Progenitor cell of endocrine pancreas (in vitro differentiated cells): Measurements from ENCODE around the gene KHDRBS2. TPM values are rescaled to one million over a fixed set of nuclear protein-coding genes. Genes with fewer than 3 reads are reported as not detected.

ENCODE experiments used
- DNase-seq: peaks from one replicate; pipeline ENCODE4 v3.0.0; 2021; ENCODE audit warnings: low spot score; ENCODE audit not compliant: unreplicated experiment
- H3K27ac Mint-ChIP-seq: 2 replicates; pipeline ENCODE4 v1.8.0; 2021; ENCODE audit warnings: mild to moderate bottlenecking, moderate library complexity, mixed read lengths
- H3K27me3 Mint-ChIP-seq: 2 replicates; pipeline ENCODE4 v1.8.0; 2021; ENCODE audit warnings: mixed read lengths
- H3K36me3 Mint-ChIP-seq: 2 replicates; pipeline ENCODE4 v1.8.0; 2022; ENCODE audit warnings: mixed read lengths; ENCODE audit not compliant: insufficient read depth
- H3K4me1 Mint-ChIP-seq: 2 replicates; pipeline ENCODE4 v1.8.0; 2021; ENCODE audit warnings: low read depth, mixed read lengths
- H3K4me3 Mint-ChIP-seq: 2 replicates; pipeline ENCODE4 v1.8.0; 2021; ENCODE audit warnings: low read depth, mild to moderate bottlenecking, moderate library complexity, mixed read lengths
- H3K9me3 Mint-ChIP-seq: 2 replicates; pipeline ENCODE4 v1.8.0; 2021; ENCODE audit warnings: low read depth, mixed read lengths
- total RNA-seq: library from RNA; stranded (reverse); gene quantifications from 2 replicates; pipeline ENCODE4 v1.2.1, GENCODE V29; 2021
- TF ChIP-seq, protein P1 (sequence below): fragments of 200-600 bp; sonication (generic); IDR thresholded peaks from one replicate; pipeline ENCODE4 v1.5.0; 2021; ENCODE audit warnings: antibody characterized with exemption, mild to moderate bottlenecking; ENCODE audit not compliant: unreplicated experiment

KHDRBS2 gene
- total RNA-seq, 1 donor from 2014 or later, result 9.7 TPM

DNA sequence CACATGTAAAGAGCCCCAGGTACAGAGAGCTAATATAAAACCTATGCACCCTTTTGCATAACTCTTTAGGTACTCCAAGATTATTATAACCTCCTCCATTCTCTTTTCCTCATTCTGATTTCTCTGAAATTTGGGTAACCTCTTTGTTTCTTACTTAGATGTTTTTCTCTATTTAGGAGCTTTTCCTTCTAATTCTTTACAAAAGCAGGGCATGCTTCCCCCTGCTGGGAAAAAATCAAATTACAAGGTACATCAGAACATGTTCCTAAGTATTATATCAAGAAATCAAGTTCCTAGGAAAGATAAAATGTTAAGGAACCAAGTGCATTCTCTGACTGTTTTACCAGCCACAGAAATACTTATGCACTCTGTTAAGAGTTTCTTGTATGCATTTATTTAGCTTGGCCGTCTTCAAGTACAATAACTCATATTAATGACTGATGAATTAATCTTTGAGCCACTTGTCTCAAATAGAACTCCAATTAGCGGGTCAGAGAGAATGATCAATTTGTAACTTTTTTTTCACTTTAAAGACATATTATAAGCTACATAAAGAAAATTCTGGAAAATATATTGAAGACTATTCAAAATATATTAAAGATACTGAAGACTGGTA is 2.1 kb downstream of the KHDRBS2 start:
- Mint-ChIP-seq H3K27me3 (no peaks in the 10 kb centered on the region), H3K4me1 (peaks cover 34% of the 10 kb centered on the region), H3K4me3 (peak overlapping the region; percentile 63), H3K9me3 (no peaks in the 10 kb centered on the region), H3K36me3 (no peaks in the 10 kb centered on the region), H3K27ac (no peak overlapping the region)
- peak; percentile 9 for DNase-seq
- TF ChIP-seq, protein P1, sequence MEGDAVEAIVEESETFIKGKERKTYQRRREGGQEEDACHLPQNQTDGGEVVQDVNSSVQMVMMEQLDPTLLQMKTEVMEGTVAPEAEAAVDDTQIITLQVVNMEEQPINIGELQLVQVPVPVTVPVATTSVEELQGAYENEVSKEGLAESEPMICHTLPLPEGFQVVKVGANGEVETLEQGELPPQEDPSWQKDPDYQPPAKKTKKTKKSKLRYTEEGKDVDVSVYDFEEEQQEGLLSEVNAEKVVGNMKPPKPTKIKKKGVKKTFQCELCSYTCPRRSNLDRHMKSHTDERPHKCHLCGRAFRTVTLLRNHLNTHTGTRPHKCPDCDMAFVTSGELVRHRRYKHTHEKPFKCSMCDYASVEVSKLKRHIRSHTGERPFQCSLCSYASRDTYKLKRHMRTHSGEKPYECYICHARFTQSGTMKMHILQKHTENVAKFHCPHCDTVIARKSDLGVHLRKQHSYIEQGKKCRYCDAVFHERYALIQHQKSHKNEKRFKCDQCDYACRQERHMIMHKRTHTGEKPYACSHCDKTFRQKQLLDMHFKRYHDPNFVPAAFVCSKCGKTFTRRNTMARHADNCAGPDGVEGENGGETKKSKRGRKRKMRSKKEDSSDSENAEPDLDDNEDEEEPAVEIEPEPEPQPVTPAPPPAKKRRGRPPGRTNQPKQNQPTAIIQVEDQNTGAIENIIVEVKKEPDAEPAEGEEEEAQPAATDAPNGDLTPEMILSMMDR, result peak; percentile 84

- TF ChIP-seq, protein P1, result no peak
- Mint-ChIP-seq H3K27me3 (no peaks in the 10 kb centered on the region), H3K9me3 (no peaks in the 10 kb centered on the region), H3K27ac (no peak overlapping the region), H3K36me3 (no peaks in the 10 kb centered on the region), H3K4me3 (peak overlapping the region; percentile 63), H3K4me1 (peaks cover 34% of the 10 kb centered on the region)
- DNase-seq, result no peak
These were observed 2.7 kb downstream of the KHDRBS2 start for GRCh38 chr6:62283365-62283764.

DNA sequence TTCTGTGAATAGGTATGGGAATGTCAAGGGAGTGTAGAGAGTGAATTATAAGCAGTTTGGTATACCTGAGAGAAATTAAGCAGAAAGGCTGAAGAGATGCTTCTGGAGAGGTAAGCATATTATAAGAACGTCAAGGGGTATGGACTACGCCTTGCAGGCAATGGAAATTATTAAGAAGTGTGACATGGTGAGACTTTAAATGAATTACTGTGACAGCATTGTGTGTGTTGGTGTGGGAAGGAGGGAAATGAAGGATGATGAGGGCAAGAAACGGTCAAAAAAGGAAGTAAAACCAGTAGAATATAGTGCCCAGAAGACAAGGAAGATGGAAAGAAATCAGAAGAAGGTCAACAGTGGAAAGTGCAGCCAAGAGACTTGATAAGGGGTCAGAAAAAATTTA is 5.9 kb downstream of the KHDRBS2 start:
- Mint-ChIP-seq H3K4me3 (no peak overlapping the region), H3K4me1 (peaks cover 15% of the 10 kb centered on the region), H3K27ac (no peak overlapping the region), H3K9me3 (no peaks in the 10 kb centered on the region), H3K27me3 (no peaks in the 10 kb centered on the region), H3K36me3 (no peaks in the 10 kb centered on the region)
- no peak for DNase-seq
- TF ChIP-seq, protein P1, result no peak

GRCh38 chr6:62272114-62272513 is 13.9 kb downstream of the KHDRBS2 start:
- Mint-ChIP-seq H3K27ac (no peak overlapping the region), H3K4me3 (no peak overlapping the region), H3K36me3 (no peaks in the 10 kb centered on the region), H3K27me3 (no peaks in the 10 kb centered on the region), H3K9me3 (no peaks in the 10 kb centered on the region), H3K4me1 (no peaks in the 10 kb centered on the region)
- DNase-seq, result no peak
- TF ChIP-seq, protein P1, result no peak

DNA sequence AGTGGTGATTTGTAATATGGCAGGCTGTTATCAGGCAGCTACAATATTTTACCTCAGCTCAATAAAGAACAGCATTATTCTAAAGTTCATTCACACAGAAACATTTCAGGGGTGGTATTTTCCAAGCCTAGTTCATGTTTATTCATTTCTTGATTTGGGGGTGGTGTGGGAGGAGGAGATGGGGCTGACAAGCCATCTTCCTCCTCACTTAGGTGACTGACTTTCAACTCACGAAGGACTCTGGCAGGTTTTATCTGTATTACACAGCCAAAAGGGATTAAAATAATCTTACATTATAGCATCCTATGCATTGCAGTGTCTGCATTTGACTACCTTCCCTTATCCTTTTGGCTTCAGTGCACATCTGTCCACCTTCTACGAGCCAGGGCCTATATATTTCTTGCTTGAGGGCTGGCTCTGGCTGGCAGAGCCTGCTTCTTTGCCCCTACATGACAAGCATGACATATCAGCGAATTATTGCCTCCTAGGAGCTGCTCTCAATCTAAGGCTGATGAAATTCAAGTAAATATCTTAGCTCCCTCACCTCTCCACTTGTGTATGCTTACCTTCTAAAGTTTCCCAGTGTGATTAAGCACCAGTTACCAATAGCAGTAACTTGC is 20.0 kb downstream of the KHDRBS2 start:
- H3K27ac Mint-ChIP-seq, result peak overlapping the region; percentile 66
- TF ChIP-seq, protein P1, result no peak
- no peaks in the 10 kb centered on the region for H3K36me3 Mint-ChIP-seq
- DNase-seq, result no peak
- no peaks in the 10 kb centered on the region for H3K9me3 Mint-ChIP-seq
- H3K27me3 Mint-ChIP-seq, result no peaks in the 10 kb centered on the region
- no peak overlapping the region for H3K4me3 Mint-ChIP-seq
- H3K4me1 Mint-ChIP-seq, result no peaks in the 10 kb centered on the region
